ENCODE results near the gene CCT5.
"Not testable (repeated sequence)": the region's sequence is repeated elsewhere in the genome, so short reads cannot be mapped to it uniquely, and the experiment has no call there.

Gene CCT5

GRCh38 chr5:10277773-10278630 lies 27.9 kb downstream of the CCT5 start:
- no peak for DNase-seq (ENCODE audit: low spot score)

GRCh38 chr5:10278658-10279279 lies 28.7 kb downstream of the CCT5 start:
- DNase-seq (ENCODE audit: low spot score) = no peak

GRCh38 chr5:10279328-10279727 lies 29.2 kb downstream of the CCT5 start:
- no peak for DNase-seq (ENCODE audit: low spot score)

GRCh38 chr5:10279925-10280720 lies 30.0 kb downstream of the CCT5 start:
- no peak for DNase-seq (ENCODE audit: low spot score)

GRCh38 chr5:10283927-10284635 lies 34.0 kb downstream of the CCT5 start:
- DNase-seq (ENCODE audit: low spot score) = peak; percentile 82

GRCh38 chr5:10285362-10285761 lies 35.3 kb downstream of the CCT5 start:
- not testable (repeated sequence) for DNase-seq (ENCODE audit: low spot score)

GRCh38 chr5:10286162-10286861 lies 36.2 kb downstream of the CCT5 start:
- DNase-seq (ENCODE audit: low spot score) = no peak

- DNase-seq (ENCODE audit: low spot score) = no peak
These were observed 36.8 kb downstream of the CCT5 start for GRCh38 chr5:10286862-10287227.

GRCh38 chr5:10288592-10289219 lies 38.6 kb downstream of the CCT5 start:
- DNase-seq (ENCODE audit: low spot score) = no peak

GRCh38 chr5:10289353-10289752 lies 39.3 kb downstream of the CCT5 start:
- no peak for DNase-seq (ENCODE audit: low spot score)

- DNase-seq (ENCODE audit: low spot score) = no peak
These were observed 39.9 kb downstream of the CCT5 start for GRCh38 chr5:10289991-10290390.

GRCh38 chr5:10290438-10290837 lies 40.4 kb downstream of the CCT5 start:
- no peak for DNase-seq (ENCODE audit: low spot score)

- no peak for DNase-seq (ENCODE audit: low spot score)
These were observed 41.7 kb downstream of the CCT5 start for GRCh38 chr5:10291692-10292339.

GRCh38 chr5:10293907-10294662 lies 44.0 kb downstream of the CCT5 start:
- no peak for DNase-seq (ENCODE audit: low spot score)

- no peak for DNase-seq (ENCODE audit: low spot score)
These were observed 45.7 kb downstream of the CCT5 start for GRCh38 chr5:10295619-10296326.

GRCh38 chr5:10297646-10298204 lies 47.6 kb downstream of the CCT5 start:
- no peak for DNase-seq (ENCODE audit: low spot score)

GRCh38 chr5:10300246-10300645 lies 50.2 kb downstream of the CCT5 start:
- DNase-seq (ENCODE audit: low spot score) = no peak

GRCh38 chr5:10301266-10301665 lies 51.2 kb downstream of the CCT5 start:
- DNase-seq (ENCODE audit: low spot score) = no peak

Data from cerebellar cortex (tissue), 1 donor.